Measurements from ENCODE around the gene DMXL1.
A peak's percentile ranks its signal among the peaks of the same experiment; 100 is the strongest.

Gene DMXL1

GRCh38 chr5:119275146-119275545 is 204.3 kb downstream of the DMXL1 start:
- Histone ChIP-seq H3K27me3 (replicated peaks in 2 of 5; ENCODE audit: control insufficient read depth in 4 of 5, insufficient read depth in 5 of 5, low read length in 4 of 5) (no peaks in the 10 kb centered on the region), H3K36me3 (ENCODE audit: control insufficient read depth in 4 of 4, insufficient read depth in 4 of 4, low read length in 3 of 4) (peaks cover 0 to 8% (median 1%) of the 10 kb centered on the region in 4 experiments), H3K27ac (ENCODE audit: insufficient read depth in 1 of 2, low read depth in 1 of 2, low read length in 2 of 2, poor library complexity in 1 of 2, severe bottlenecking in 2 of 2) (peak overlapping the region; percentile 30 to 70), H3K4me3 (ENCODE audit: control insufficient read depth in 1 of 7, extremely low read depth in 1 of 7, insufficient read depth in 4 of 7, low read depth in 2 of 7, low read length in 6 of 7) (peak overlapping the region in 3 of 7 experiments; percentile 6 to 34 (median 30)), H3K9me3 (ENCODE audit: control extremely low read depth in 1 of 5, control insufficient read depth in 4 of 5, insufficient read depth in 2 of 5, low read depth in 1 of 5, low read length in 4 of 5) (no peaks in the 10 kb centered on the region), H3K4me1 (ENCODE audit: control extremely low read depth in 1 of 4, control insufficient read depth in 4 of 4, insufficient read depth in 4 of 4, low read length in 3 of 4) (peaks cover 58 to 76% (median 66%) of the 10 kb centered on the region in 4 experiments)
- 42% methylated on average over 4 of the region's 6 CpGs for WGBS (ENCODE audit: insufficient coverage)
- CTCF ChIA-PET, result interaction anchor here (1.0 to 4.4 kb wide), 5 partner anchors 9 to 137 kb away, joined by 6 to 23 read pairs (median 9); no protein-coding TSS in a partner anchor
- POLR2A ChIA-PET, result no interaction called here
- DNase-seq, result no peak

- peak overlapping the region; percentile 30 to 70 for H3K27ac ChIP-seq (ENCODE audit: insufficient read depth in 1 of 2, low read depth in 1 of 2, low read length in 2 of 2, poor library complexity in 1 of 2, severe bottlenecking in 2 of 2)
- H3K4me1 ChIP-seq (ENCODE audit: control extremely low read depth in 1 of 4, control insufficient read depth in 4 of 4, insufficient read depth in 4 of 4, low read length in 3 of 4), result peaks cover 53 to 71% (median 61%) of the 10 kb centered on the region in 4 experiments
- ChIA-PET POLR2A (no interaction called here), CTCF (interaction anchor here (1.8 kb wide), 1 partner anchor 47 kb away, joined by 9 read pairs; no protein-coding TSS in a partner anchor)
- DNase-seq, result peak in 2 of 3 donors; percentile 64 to 76
- no peaks in the 10 kb centered on the region for H3K27me3 ChIP-seq (replicated peaks in 2 of 5; ENCODE audit: control insufficient read depth in 4 of 5, insufficient read depth in 5 of 5, low read length in 4 of 5)
- no peaks in the 10 kb centered on the region for H3K9me3 ChIP-seq (ENCODE audit: control extremely low read depth in 1 of 5, control insufficient read depth in 4 of 5, insufficient read depth in 2 of 5, low read depth in 1 of 5, low read length in 4 of 5)
- WGBS (ENCODE audit: insufficient coverage), result 83% methylated on average over 1 of the region's 3 CpGs
- H3K36me3 ChIP-seq (ENCODE audit: control insufficient read depth in 4 of 4, insufficient read depth in 4 of 4, low read length in 3 of 4), result peaks cover 0 to 8% (median 1%) of the 10 kb centered on the region in 4 experiments
- H3K4me3 ChIP-seq (ENCODE audit: control insufficient read depth in 1 of 7, extremely low read depth in 1 of 7, insufficient read depth in 4 of 7, low read depth in 2 of 7, low read length in 6 of 7), result peak overlapping the region in 2 of 7 experiments; percentile 30 to 34
Observed at GRCh38 chr5:119275601-119276173, 204.8 kb downstream of the DMXL1 start.

- no CpG with 5 or more reads among the region's 5 CpGs for WGBS (ENCODE audit: insufficient coverage)
- DNase-seq, result no peak
- Histone ChIP-seq H3K4me1 (ENCODE audit: control extremely low read depth in 1 of 4, control insufficient read depth in 4 of 4, insufficient read depth in 4 of 4, low read length in 3 of 4) (peaks cover 41 to 59% (median 52%) of the 10 kb centered on the region in 4 experiments), H3K36me3 (ENCODE audit: control insufficient read depth in 4 of 4, insufficient read depth in 4 of 4, low read length in 3 of 4) (peaks cover 0 to 3% (median 1%) of the 10 kb centered on the region in 4 experiments), H3K9me3 (ENCODE audit: control extremely low read depth in 1 of 5, control insufficient read depth in 4 of 5, insufficient read depth in 2 of 5, low read depth in 1 of 5, low read length in 4 of 5) (no peaks in the 10 kb centered on the region), H3K4me3 (ENCODE audit: control insufficient read depth in 1 of 7, extremely low read depth in 1 of 7, insufficient read depth in 4 of 7, low read depth in 2 of 7, low read length in 6 of 7) (no peak overlapping the region), H3K27me3 (replicated peaks in 2 of 5; ENCODE audit: control insufficient read depth in 4 of 5, insufficient read depth in 5 of 5, low read length in 4 of 5) (no peaks in the 10 kb centered on the region), H3K27ac (ENCODE audit: insufficient read depth in 1 of 2, low read depth in 1 of 2, low read length in 2 of 2, poor library complexity in 1 of 2, severe bottlenecking in 2 of 2) (no peak overlapping the region)
- ChIA-PET CTCF (interaction anchor here (1.4 kb wide), 1 partner anchor 38 kb away, joined by 3 read pairs; no protein-coding TSS in a partner anchor), POLR2A (no interaction called here)
Observed at GRCh38 chr5:119276978-119277377, 206.1 kb downstream of the DMXL1 start.

- H3K4me3 ChIP-seq (ENCODE audit: control insufficient read depth in 1 of 7, extremely low read depth in 1 of 7, insufficient read depth in 4 of 7, low read depth in 2 of 7, low read length in 6 of 7), result no peak overlapping the region
- H3K9me3 ChIP-seq (ENCODE audit: control extremely low read depth in 1 of 5, control insufficient read depth in 4 of 5, insufficient read depth in 2 of 5, low read depth in 1 of 5, low read length in 4 of 5), result no peaks in the 10 kb centered on the region
- POLR2A ChIA-PET, result no interaction called here
- no peak for DNase-seq
- no peaks in the 10 kb centered on the region for H3K27me3 ChIP-seq (replicated peaks in 2 of 5; ENCODE audit: control insufficient read depth in 4 of 5, insufficient read depth in 5 of 5, low read length in 4 of 5)
- CTCF ChIA-PET, result interaction anchor here (1.3 to 1.8 kb wide), 2 partner anchors 11 to 25 kb away, joined by 3 to 6 read pairs; no protein-coding TSS in a partner anchor
- peaks cover 0 to 9% (median 0%) of the 10 kb centered on the region in 4 experiments for H3K36me3 ChIP-seq (ENCODE audit: control insufficient read depth in 4 of 4, insufficient read depth in 4 of 4, low read length in 3 of 4)
- peaks cover 24 to 51% (median 40%) of the 10 kb centered on the region in 4 experiments for H3K4me1 ChIP-seq (ENCODE audit: control extremely low read depth in 1 of 4, control insufficient read depth in 4 of 4, insufficient read depth in 4 of 4, low read length in 3 of 4)
- no peak overlapping the region for H3K27ac ChIP-seq (ENCODE audit: insufficient read depth in 1 of 2, low read depth in 1 of 2, low read length in 2 of 2, poor library complexity in 1 of 2, severe bottlenecking in 2 of 2)
- WGBS (ENCODE audit: insufficient coverage), result 100% methylated on average over 1 of the region's 1 CpG
Observed at GRCh38 chr5:119279093-119279492, 208.2 kb downstream of the DMXL1 start.

- 78% methylated on average over 2 of the region's 3 CpGs for WGBS (ENCODE audit: insufficient coverage)
- Histone ChIP-seq H3K27ac (ENCODE audit: insufficient read depth in 1 of 2, low read depth in 1 of 2, low read length in 2 of 2, poor library complexity in 1 of 2, severe bottlenecking in 2 of 2) (no peak overlapping the region), H3K27me3 (replicated peaks in 2 of 5; ENCODE audit: control insufficient read depth in 4 of 5, insufficient read depth in 5 of 5, low read length in 4 of 5) (no peaks in the 10 kb centered on the region), H3K4me3 (ENCODE audit: control insufficient read depth in 1 of 7, extremely low read depth in 1 of 7, insufficient read depth in 4 of 7, low read depth in 2 of 7, low read length in 6 of 7) (no peak overlapping the region), H3K4me1 (ENCODE audit: control extremely low read depth in 1 of 4, control insufficient read depth in 4 of 4, insufficient read depth in 4 of 4, low read length in 3 of 4) (peaks cover 16 to 49% (median 36%) of the 10 kb centered on the region in 4 experiments), H3K36me3 (ENCODE audit: control insufficient read depth in 4 of 4, insufficient read depth in 4 of 4, low read length in 3 of 4) (peaks cover 0 to 6% (median 0%) of the 10 kb centered on the region in 4 experiments), H3K9me3 (ENCODE audit: control extremely low read depth in 1 of 5, control insufficient read depth in 4 of 5, insufficient read depth in 2 of 5, low read depth in 1 of 5, low read length in 4 of 5) (no peaks in the 10 kb centered on the region)
- ChIA-PET POLR2A (no interaction called here), CTCF (interaction anchor here (0.8 to 1.1 kb wide), 2 partner anchors 10 to 77 kb away, joined by 3 read pairs; no protein-coding TSS in a partner anchor)
- no peak for DNase-seq
Observed at GRCh38 chr5:119280380-119280779, 209.5 kb downstream of the DMXL1 start.

GRCh38 chr5:119282628-119283027 is 211.7 kb downstream of the DMXL1 start:
- no peaks in the 10 kb centered on the region for H3K27me3 ChIP-seq (replicated peaks in 2 of 5; ENCODE audit: control insufficient read depth in 4 of 5, insufficient read depth in 5 of 5, low read length in 4 of 5)
- WGBS (ENCODE audit: insufficient coverage), result 96% methylated on average over 2 of the region's 2 CpGs
- H3K4me1 ChIP-seq (ENCODE audit: control extremely low read depth in 1 of 4, control insufficient read depth in 4 of 4, insufficient read depth in 4 of 4, low read length in 3 of 4), result peaks cover 25 to 50% (median 35%) of the 10 kb centered on the region in 4 experiments
- peaks cover 0 to 6% (median 0%) of the 10 kb centered on the region in 4 experiments for H3K36me3 ChIP-seq (ENCODE audit: control insufficient read depth in 4 of 4, insufficient read depth in 4 of 4, low read length in 3 of 4)
- no peaks in the 10 kb centered on the region for H3K9me3 ChIP-seq (ENCODE audit: control extremely low read depth in 1 of 5, control insufficient read depth in 4 of 5, insufficient read depth in 2 of 5, low read depth in 1 of 5, low read length in 4 of 5)
- POLR2A ChIA-PET, result no interaction called here
- CTCF ChIA-PET, result interaction anchor here (1.2 to 1.4 kb wide), 2 partner anchors 63 to 130 kb away, joined by 3 read pairs; no protein-coding TSS in a partner anchor
- H3K4me3 ChIP-seq (ENCODE audit: control insufficient read depth in 1 of 7, extremely low read depth in 1 of 7, insufficient read depth in 4 of 7, low read depth in 2 of 7, low read length in 6 of 7), result no peak overlapping the region
- no peak overlapping the region for H3K27ac ChIP-seq (ENCODE audit: insufficient read depth in 1 of 2, low read depth in 1 of 2, low read length in 2 of 2, poor library complexity in 1 of 2, severe bottlenecking in 2 of 2)
- no peak for DNase-seq

GRCh38 chr5:119284031-119284430 is 213.1 kb downstream of the DMXL1 start:
- Histone ChIP-seq H3K4me3 (ENCODE audit: control insufficient read depth in 1 of 7, extremely low read depth in 1 of 7, insufficient read depth in 4 of 7, low read depth in 2 of 7, low read length in 6 of 7) (no peak overlapping the region), H3K9me3 (ENCODE audit: control extremely low read depth in 1 of 5, control insufficient read depth in 4 of 5, insufficient read depth in 2 of 5, low read depth in 1 of 5, low read length in 4 of 5) (no peaks in the 10 kb centered on the region), H3K27ac (ENCODE audit: insufficient read depth in 1 of 2, low read depth in 1 of 2, low read length in 2 of 2, poor library complexity in 1 of 2, severe bottlenecking in 2 of 2) (no peak overlapping the region), H3K27me3 (replicated peaks in 2 of 5; ENCODE audit: control insufficient read depth in 4 of 5, insufficient read depth in 5 of 5, low read length in 4 of 5) (no peaks in the 10 kb centered on the region), H3K36me3 (ENCODE audit: control insufficient read depth in 4 of 4, insufficient read depth in 4 of 4, low read length in 3 of 4) (peaks cover 0 to 6% (median 0%) of the 10 kb centered on the region in 4 experiments), H3K4me1 (ENCODE audit: control extremely low read depth in 1 of 4, control insufficient read depth in 4 of 4, insufficient read depth in 4 of 4, low read length in 3 of 4) (peaks cover 32 to 54% (median 43%) of the 10 kb centered on the region in 4 experiments)
- peak in 2 of 3 donors; percentile 61 to 76 for DNase-seq
- CTCF ChIA-PET, result interaction anchor here (0.5 to 1.7 kb wide), 5 partner anchors 10 to 62 kb away, joined by 3 to 9 read pairs (median 3); no protein-coding TSS in a partner anchor
- POLR2A ChIA-PET, result interaction anchor here (0.5 kb wide), 1 partner anchor 56 kb away, joined by 3 read pairs; no protein-coding TSS in a partner anchor
- 29% methylated on average over 1 of the region's 1 CpG for WGBS (ENCODE audit: insufficient coverage)

All from common myeloid progenitor, CD34-positive (primary cell).